GM12873 (cell line): ENCODE measurements around the gene FAM83F.

Source experiments
- TF ChIP-seq, protein P1 (sequence below): IDR thresholded peaks from 2 replicates; pipeline ENCODE4 v1.5.1; 2012; ENCODE audit warnings: low read depth, mild to moderate bottlenecking, moderate library complexity, low read length, control low read depth; ENCODE audit not compliant: insufficient read depth; ENCODE audit errors: missing control alignments

The FAM83F gene

GRCh38 chr22:40067639-40068038, 72.9 kb downstream of the FAM83F start:
- TF ChIP-seq, protein P1, sequence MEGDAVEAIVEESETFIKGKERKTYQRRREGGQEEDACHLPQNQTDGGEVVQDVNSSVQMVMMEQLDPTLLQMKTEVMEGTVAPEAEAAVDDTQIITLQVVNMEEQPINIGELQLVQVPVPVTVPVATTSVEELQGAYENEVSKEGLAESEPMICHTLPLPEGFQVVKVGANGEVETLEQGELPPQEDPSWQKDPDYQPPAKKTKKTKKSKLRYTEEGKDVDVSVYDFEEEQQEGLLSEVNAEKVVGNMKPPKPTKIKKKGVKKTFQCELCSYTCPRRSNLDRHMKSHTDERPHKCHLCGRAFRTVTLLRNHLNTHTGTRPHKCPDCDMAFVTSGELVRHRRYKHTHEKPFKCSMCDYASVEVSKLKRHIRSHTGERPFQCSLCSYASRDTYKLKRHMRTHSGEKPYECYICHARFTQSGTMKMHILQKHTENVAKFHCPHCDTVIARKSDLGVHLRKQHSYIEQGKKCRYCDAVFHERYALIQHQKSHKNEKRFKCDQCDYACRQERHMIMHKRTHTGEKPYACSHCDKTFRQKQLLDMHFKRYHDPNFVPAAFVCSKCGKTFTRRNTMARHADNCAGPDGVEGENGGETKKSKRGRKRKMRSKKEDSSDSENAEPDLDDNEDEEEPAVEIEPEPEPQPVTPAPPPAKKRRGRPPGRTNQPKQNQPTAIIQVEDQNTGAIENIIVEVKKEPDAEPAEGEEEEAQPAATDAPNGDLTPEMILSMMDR = no peak

- TF ChIP-seq, protein P1 = no peak
Measured at GRCh38 chr22:40070701-40071100, 75.9 kb downstream of the FAM83F start.

DNA sequence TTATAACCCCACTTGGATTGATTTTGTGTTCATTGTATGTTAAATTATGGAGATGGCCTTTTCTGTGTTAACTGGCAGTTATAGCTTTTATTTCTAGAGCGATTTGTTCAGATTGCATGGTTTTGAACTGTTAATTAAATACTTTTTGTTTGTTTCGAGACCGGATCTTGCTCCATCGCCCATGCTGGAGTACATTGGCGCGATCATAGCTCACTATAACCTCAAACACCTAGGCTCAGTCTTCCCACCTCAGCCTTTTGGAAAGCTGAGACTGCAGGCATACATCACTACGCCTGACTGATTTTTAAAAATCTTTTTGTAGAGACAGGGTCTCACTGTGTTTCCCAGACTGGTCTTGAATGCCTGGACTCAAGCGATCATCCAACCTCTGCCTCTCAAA, 77.0 kb downstream of the FAM83F start:
- TF ChIP-seq, protein P1 = no peak

DNA sequence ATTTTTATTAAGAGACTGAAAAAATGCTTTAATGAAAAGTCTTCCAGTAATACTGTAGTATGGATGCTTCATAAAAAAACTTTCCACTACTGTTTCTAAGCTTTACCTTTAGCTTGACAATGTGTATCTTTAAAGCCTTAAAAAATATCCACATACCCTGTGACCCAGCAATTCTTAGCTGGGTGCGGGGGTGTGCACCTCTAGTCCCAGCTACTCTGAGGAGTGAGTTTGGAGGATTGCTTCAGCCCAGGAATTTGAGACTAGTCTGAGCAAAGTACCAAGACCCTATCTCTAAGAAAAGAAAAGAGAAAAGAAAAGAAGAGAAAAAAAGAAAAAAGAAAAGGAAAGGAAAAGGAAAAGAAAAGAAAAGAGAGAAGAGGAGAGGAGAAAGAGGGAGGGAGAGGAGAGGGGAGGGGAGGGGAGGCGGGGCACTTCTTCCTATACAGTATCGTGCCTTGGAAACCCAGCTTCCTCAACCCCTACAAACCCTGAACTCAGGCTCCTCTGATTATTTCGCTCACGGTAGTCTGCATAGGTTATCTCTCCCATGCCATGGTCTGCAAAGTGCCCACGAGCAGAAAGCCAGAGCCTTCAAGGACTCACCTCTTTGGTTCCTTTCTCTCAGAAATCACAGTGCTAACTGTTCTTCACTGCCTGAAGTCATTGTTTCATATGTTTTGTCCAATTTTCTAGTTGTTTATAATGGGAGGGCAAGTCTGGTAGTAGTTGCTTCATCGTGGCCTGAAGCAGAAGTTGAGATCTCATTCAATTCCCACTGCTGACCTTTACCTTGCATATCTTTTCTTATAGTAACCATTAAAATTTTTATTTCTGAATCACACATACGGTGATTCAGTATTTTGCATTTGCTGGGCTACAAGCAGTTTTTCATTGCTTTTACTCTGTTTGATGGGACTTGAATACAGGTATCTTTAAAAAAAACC, 82.2 kb downstream of the FAM83F start:
- TF ChIP-seq, protein P1 = no peak

GRCh38 chr22:40077646-40078016, 82.9 kb downstream of the FAM83F start:
- TF ChIP-seq, protein P1 = no peak

- TF ChIP-seq, protein P1 = no peak
Measured at GRCh38 chr22:40081662-40082061, 86.9 kb downstream of the FAM83F start.

- TF ChIP-seq, protein P1 = no peak
Measured at GRCh38 chr22:40082184-40082583, 87.4 kb downstream of the FAM83F start.
